IMR-90 (cell line): ENCODE results near the gene CHRNB4. TPM values are rescaled to one million over a fixed set of nuclear protein-coding genes. Genes with fewer than 3 reads are reported as not detected.

Experiments used
- ATAC-seq: fragments of 200-7000 bp; cut with Tn5 transposase; 2 replicates; pipeline ENCODE4 v1.9.1; 2020; ENCODE audit warnings: low read depth, mild to moderate bottlenecking, moderate library complexity
- BruUV-seq: library from RNA; stranded (reverse); fragments of 400-500 nt; replicated peaks from 2 replicates; lab custom pipeline; 2021; lab: Mats Ljungman, UMichigan
- CTCF ChIA-PET: fragments of 300-600 bp; formaldehyde crosslinking; extraction: SDS; loops from one replicate; lab custom pipeline; 2021; ENCODE audit warnings: antibody characterized with exemption; lab: Yijun Ruan, JAX
- POLR2A ChIA-PET: fragments of 300-600 bp; sonication (Branson Sonifier 250); formaldehyde crosslinking; loops from one replicate; lab custom pipeline; 2022; ENCODE audit warnings: antibody characterized with exemption; ENCODE audit not compliant: unreplicated experiment; lab: Charles Lee
- DNase-seq: peaks from one replicate; pipeline ENCODE4 v3.0.0; 2013
- H2AFZ ChIP-seq: replicated peaks from 2 replicates; pipeline ENCODE3; 2013; ENCODE audit warnings: low read length, mild to moderate bottlenecking; ENCODE audit not compliant: poor library complexity
- H2AK5ac ChIP-seq: 2 replicates; pipeline ENCODE4 v1.6.1; 2013; ENCODE audit warnings: low read depth, low read length, inconsistent platforms
- H2AK9ac ChIP-seq: replicated peaks from 2 replicates; pipeline ENCODE3; 2013; ENCODE audit warnings: mild to moderate bottlenecking, low read depth, low read length, moderate library complexity; ENCODE audit not compliant: poor library complexity
- H2BK120ac ChIP-seq: 2 replicates; pipeline ENCODE4 v1.6.1; 2013; ENCODE audit warnings: low read depth, low read length, inconsistent platforms
- H2BK15ac ChIP-seq: 3 replicates; pipeline ENCODE4 v1.6.1; 2013; ENCODE audit warnings: low read depth, low read length, inconsistent platforms
- H2BK20ac ChIP-seq: 2 replicates; pipeline ENCODE4 v1.6.1; 2013; ENCODE audit warnings: low read depth, mild to moderate bottlenecking, inconsistent platforms, low read length, moderate library complexity
- H2BK5ac ChIP-seq: 2 replicates; pipeline ENCODE4 v1.6.1; 2013; ENCODE audit warnings: mild to moderate bottlenecking, low read depth, low read length, inconsistent platforms; ENCODE audit not compliant: poor library complexity, severe bottlenecking
- H3K14ac ChIP-seq: replicated peaks from 2 replicates; pipeline ENCODE4 v1.6.1; 2013; ENCODE audit warnings: low read depth, low read length, inconsistent platforms
- H3K18ac ChIP-seq: 2 replicates; pipeline ENCODE4 v1.6.1; 2013; ENCODE audit warnings: low read depth, low read length, control low read depth
- H3K23ac ChIP-seq: 2 replicates; pipeline ENCODE4 v1.6.1; 2013; ENCODE audit warnings: low read depth, low read length, inconsistent platforms
- H3K27ac ChIP-seq: 2 replicates; pipeline ENCODE4 v1.5.1; 2013; ENCODE audit warnings: mild to moderate bottlenecking, control low read depth, low read length; ENCODE audit not compliant: insufficient read depth
- H3K27me3 ChIP-seq: 2 replicates; pipeline ENCODE4 v1.6.1; 2013; ENCODE audit warnings: low read length; ENCODE audit not compliant: control insufficient read depth, insufficient read depth
- H3K36me3 ChIP-seq: 2 replicates; pipeline ENCODE4 v1.6.1; 2013; ENCODE audit warnings: low read length, mixed read lengths; ENCODE audit not compliant: control insufficient read depth, insufficient read depth
- H3K4ac ChIP-seq: 2 replicates; pipeline ENCODE4 v1.6.1; 2013; ENCODE audit warnings: low read depth, low read length, inconsistent platforms
- H3K4me1 ChIP-seq: 2 replicates; pipeline ENCODE4 v1.6.1; 2013; ENCODE audit warnings: low read length, mixed read lengths; ENCODE audit not compliant: control insufficient read depth, insufficient read depth
- H3K4me2 ChIP-seq: 2 replicates; pipeline ENCODE4 v1.6.1; 2013; ENCODE audit warnings: low read depth, mild to moderate bottlenecking, control low read depth, low read length, moderate library complexity
- H3K4me3 ChIP-seq: 2 replicates; pipeline ENCODE4 v1.5.1; 2013; ENCODE audit warnings: low read depth, mild to moderate bottlenecking, control low read depth, low read length, moderate library complexity; ENCODE audit not compliant: insufficient read depth
- H3K56ac ChIP-seq: 2 replicates; pipeline ENCODE4 v1.6.1; 2013; ENCODE audit warnings: low read length, inconsistent platforms; ENCODE audit not compliant: insufficient read depth; ENCODE audit errors: extremely low read depth
- H3K79me1 ChIP-seq, 2 experiments: 2 replicates each; pipeline ENCODE4 v1.6.1; 2013; ENCODE audit warnings: low read length in 2 of 2, inconsistent platforms in 1 of 2, low read depth in 1 of 2
- H3K9ac ChIP-seq: 2 replicates; pipeline ENCODE4 v1.6.1; 2013; ENCODE audit warnings: low read depth, low read length, control low read depth
- H3K9me1 ChIP-seq: 2 replicates; pipeline ENCODE4 v1.6.1; 2013; ENCODE audit warnings: low read length, inconsistent platforms; ENCODE audit not compliant: insufficient read depth
- H3K9me3 ChIP-seq: 2 replicates; pipeline ENCODE4 v1.6.1; 2013; ENCODE audit warnings: low read length; ENCODE audit not compliant: control insufficient read depth, insufficient read depth
- H4K20me1 ChIP-seq: 2 replicates; pipeline ENCODE4 v1.6.1; 2013; ENCODE audit warnings: low read length, inconsistent platforms; ENCODE audit not compliant: insufficient read depth
- H4K5ac ChIP-seq: 2 replicates; pipeline ENCODE4 v1.6.1; 2013; ENCODE audit warnings: mild to moderate bottlenecking, low read depth, low read length, control low read depth
- H4K8ac ChIP-seq, 2 experiments: 2 replicates each; pipeline ENCODE4 v1.6.1; 2013; ENCODE audit warnings: low read depth in 2 of 2, low read length in 2 of 2, control low read depth in 1 of 2, inconsistent platforms in 1 of 2
- H4K91ac ChIP-seq: 2 replicates; pipeline ENCODE4 v1.6.1; 2013; ENCODE audit warnings: low read depth, low read length, inconsistent platforms; ENCODE audit not compliant: insufficient read depth
- CEBPB ChIP-seq: IDR thresholded peaks from 2 replicates; pipeline ENCODE4 v1.6.1; 2012; ENCODE audit warnings: low read depth, low read length, improper control_type of control experiment
- CHD1 ChIP-seq: IDR thresholded peaks from 2 replicates; pipeline ENCODE4 v1.6.1; 2012; ENCODE audit warnings: low read depth, low read length, improper control_type of control experiment
- NFE2L2 ChIP-seq: fragments of 150-350 bp; IDR thresholded peaks from 2 replicates; pipeline ENCODE4 v1.6.1; 2016; ENCODE audit warnings: low read depth, mild to moderate bottlenecking, low read length
- SMC3 ChIP-seq: fragments of 150-350 bp; IDR thresholded peaks from 2 replicates; pipeline ENCODE4 v1.6.1; 2016; ENCODE audit warnings: low read depth, mild to moderate bottlenecking, antibody characterized with exemption, low read length, moderate library complexity
- WGBS, 2 experiments: methylation state at CpG; one replicate each; pipeline versions ENCODE4 v1.1.5 to v1.1.7; 2013; ENCODE audit warnings: missing lambda C conversion rate in 2 of 2; ENCODE audit not compliant: insufficient read length in 1 of 2; ENCODE audit errors: extremely low coverage in 2 of 2; 5-methylcytosine and 5-hydroxymethylcytosine counted together
- dilution Hi-C: fragments of 300-500 bp; cut with HindIII; formaldehyde crosslinking; loops from one replicate; pipeline ENCODE4 v1.14.3; 2018; ENCODE audit warnings: low sequenced_read_pairs; ENCODE audit not compliant: unreplicated experiment
- in situ Hi-C: fragments of 300-500 bp; cut with MboI; formaldehyde crosslinking; loops from 3 replicates; pipeline ENCODE4 v1.14.3; 2019; ENCODE audit warnings: low sequenced_read_pairs, inconsistent platforms, mixed read lengths
- intact Hi-C: fragments of 100-400 bp; cut with micrococcal nuclease; formaldehyde crosslinking; loops from 2 replicates; pipeline ENCODE4 v1.10.0; 2022
- polyA plus RNA-seq, 3 experiments: library from polyadenylated mRNA; depleted of rRNA; stranded (reverse); fragments of >200 nt; gene quantifications; 2 replicates each; pipeline ENCODE4 v1.2.3, GENCODE V29; 2012; ENCODE audit warnings: low replicate concordance in 1 of 3
- total RNA-seq: library from RNA; depleted of rRNA; stranded (reverse); fragments of >200 nt; gene quantifications from 2 replicates; pipeline ENCODE4 v1.2.3, GENCODE V29; 2012
- TF ChIP-seq, protein P1 (sequence below): conservative IDR thresholded peaks from 2 replicates; pipeline ENCODE4 v1.5.1; 2012; ENCODE audit warnings: mild to moderate bottlenecking, low read depth, low read length, improper control_type of control experiment

Gene CHRNB4
- total and polyA plus RNA-seq, 2 of the 4 experiments (the other 2 are of a cell fraction), result not detected

DNA sequence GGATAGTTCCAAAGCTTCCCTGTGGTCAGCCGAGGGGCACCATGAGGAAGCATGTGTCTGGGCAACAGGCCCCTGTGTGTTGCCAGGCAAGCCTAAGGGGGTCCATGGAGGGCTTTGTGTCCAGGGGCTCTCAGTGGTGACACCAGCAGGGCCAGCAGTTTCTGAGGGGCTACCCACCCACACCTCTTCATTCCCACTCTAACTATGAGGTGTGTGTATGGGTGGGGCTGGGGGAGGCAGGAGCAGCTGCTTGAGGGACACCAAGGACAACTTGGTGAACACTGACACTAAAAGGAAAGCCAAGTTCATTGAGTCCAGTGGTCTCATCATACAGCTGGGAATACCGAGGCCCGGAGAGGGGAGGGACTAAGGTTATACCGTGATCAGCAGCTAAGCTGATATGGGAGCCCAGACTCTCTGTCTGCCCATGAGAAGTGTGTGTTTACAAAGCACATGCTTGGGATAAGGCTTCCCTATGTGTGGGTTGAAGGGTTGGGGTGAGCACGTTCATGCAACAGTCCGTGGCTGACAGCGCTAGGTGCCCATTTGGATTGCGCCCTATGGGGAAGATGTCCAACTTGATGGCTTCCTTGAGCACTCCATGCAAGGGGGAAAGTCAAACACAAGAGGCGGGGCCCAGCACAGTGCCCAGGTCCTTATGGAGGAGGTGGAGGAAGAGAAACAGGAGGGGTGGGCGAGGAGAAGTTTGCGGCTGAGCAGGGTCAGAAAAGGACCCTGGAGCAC lies 34.8 kb upstream of the CHRNB4 start:
- WGBS, 2 experiments, result 67% methylated on average over 4 of the region's 11 CpGs; no CpG with 5 or more reads in 1 of the 2 experiments
- Histone ChIP-seq H2BK5ac (no peak overlapping the region), H3K56ac (no peak overlapping the region), H3K27ac (no peak overlapping the region), H3K79me1 (no peaks in the 10 kb centered on the region), H4K5ac (no peak overlapping the region), H2BK20ac (no peak overlapping the region), H3K4me1 (no peaks in the 10 kb centered on the region), H2BK15ac (no peak overlapping the region), H3K18ac (no peak overlapping the region), H3K23ac (no peak overlapping the region), H2AK9ac (no peak overlapping the region), H3K4ac (no peak overlapping the region), H3K27me3 (peaks cover 19% of the 10 kb centered on the region), H3K9ac (no peak overlapping the region), H2BK120ac (no peak overlapping the region), H3K4me3 (no peak overlapping the region), H3K36me3 (no peaks in the 10 kb centered on the region), H4K8ac (no peak overlapping the region), H2AK5ac (no peak overlapping the region), H3K9me1 (no peaks in the 10 kb centered on the region), H3K4me2 (no peak overlapping the region), H4K20me1 (no peaks in the 10 kb centered on the region), H4K91ac (no peak overlapping the region), H2AFZ (no peak overlapping the region), H3K9me3 (no peaks in the 10 kb centered on the region), H3K14ac (no peak overlapping the region)
- dilution Hi-C loops, result no loop called here
- in situ Hi-C loops, result no loop called here
- TF ChIP-seq SMC3 (no peak), NFE2L2 (no peak), CHD1 (no peak), CEBPB (no peak)
- TF ChIP-seq, protein P1, sequence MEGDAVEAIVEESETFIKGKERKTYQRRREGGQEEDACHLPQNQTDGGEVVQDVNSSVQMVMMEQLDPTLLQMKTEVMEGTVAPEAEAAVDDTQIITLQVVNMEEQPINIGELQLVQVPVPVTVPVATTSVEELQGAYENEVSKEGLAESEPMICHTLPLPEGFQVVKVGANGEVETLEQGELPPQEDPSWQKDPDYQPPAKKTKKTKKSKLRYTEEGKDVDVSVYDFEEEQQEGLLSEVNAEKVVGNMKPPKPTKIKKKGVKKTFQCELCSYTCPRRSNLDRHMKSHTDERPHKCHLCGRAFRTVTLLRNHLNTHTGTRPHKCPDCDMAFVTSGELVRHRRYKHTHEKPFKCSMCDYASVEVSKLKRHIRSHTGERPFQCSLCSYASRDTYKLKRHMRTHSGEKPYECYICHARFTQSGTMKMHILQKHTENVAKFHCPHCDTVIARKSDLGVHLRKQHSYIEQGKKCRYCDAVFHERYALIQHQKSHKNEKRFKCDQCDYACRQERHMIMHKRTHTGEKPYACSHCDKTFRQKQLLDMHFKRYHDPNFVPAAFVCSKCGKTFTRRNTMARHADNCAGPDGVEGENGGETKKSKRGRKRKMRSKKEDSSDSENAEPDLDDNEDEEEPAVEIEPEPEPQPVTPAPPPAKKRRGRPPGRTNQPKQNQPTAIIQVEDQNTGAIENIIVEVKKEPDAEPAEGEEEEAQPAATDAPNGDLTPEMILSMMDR, result no peak
- ChIA-PET POLR2A (no interaction called here), CTCF (no interaction called here)
- ATAC-seq (no peak), DNase-seq (no peak)
- no TSS peak for BruUV-seq
- intact Hi-C loops, result no loop called here
